ENCODE results near the gene RTN4RL1. TPM values are rescaled to one million over a fixed set of nuclear protein-coding genes. Genes with fewer than 3 reads are reported as not detected.

The RTN4RL1 gene
- total RNA-seq, 1 experiment from 2014 or later, result 0.22 TPM

DNA sequence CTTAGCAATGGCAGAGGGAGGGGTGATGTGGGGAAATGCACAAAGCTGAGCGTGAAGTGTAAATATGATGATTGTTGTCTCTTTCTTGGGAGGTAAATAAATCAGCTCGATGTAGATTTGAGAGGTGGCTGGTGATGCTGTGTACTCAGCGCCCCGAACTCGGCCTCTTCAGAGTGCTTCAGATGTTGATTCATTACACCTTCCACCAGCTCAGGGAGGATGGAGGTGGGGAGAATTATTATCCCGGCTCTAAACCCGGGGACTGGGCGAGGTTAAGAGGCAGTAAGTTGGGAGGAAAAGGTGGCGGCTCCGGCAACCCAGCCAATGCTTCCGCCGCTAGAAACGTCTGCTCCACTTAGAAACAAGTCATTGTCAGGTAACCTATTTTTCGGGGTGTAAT is 108.8 kb downstream of the RTN4RL1 start:
- no peak overlapping the region for H3K27ac ChIP-seq (ENCODE audit: insufficient read length, low read depth, low read length)
- no peak overlapping the region for H3K23ac ChIP-seq (ENCODE audit: insufficient read length, low read depth, low read length)
- TF ChIP-seq, protein P1, sequence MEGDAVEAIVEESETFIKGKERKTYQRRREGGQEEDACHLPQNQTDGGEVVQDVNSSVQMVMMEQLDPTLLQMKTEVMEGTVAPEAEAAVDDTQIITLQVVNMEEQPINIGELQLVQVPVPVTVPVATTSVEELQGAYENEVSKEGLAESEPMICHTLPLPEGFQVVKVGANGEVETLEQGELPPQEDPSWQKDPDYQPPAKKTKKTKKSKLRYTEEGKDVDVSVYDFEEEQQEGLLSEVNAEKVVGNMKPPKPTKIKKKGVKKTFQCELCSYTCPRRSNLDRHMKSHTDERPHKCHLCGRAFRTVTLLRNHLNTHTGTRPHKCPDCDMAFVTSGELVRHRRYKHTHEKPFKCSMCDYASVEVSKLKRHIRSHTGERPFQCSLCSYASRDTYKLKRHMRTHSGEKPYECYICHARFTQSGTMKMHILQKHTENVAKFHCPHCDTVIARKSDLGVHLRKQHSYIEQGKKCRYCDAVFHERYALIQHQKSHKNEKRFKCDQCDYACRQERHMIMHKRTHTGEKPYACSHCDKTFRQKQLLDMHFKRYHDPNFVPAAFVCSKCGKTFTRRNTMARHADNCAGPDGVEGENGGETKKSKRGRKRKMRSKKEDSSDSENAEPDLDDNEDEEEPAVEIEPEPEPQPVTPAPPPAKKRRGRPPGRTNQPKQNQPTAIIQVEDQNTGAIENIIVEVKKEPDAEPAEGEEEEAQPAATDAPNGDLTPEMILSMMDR (conservative IDR thresholded peaks at IDR 0.05), result no peak
- Mint-ChIP-seq H3K4me1 (peaks cover 4 to 30% of the 10 kb centered on the region in 2 experiments; a peak in 3 of 4 replicates), H3K9me3 (peaks cover 0 to 4% of the 10 kb centered on the region in 2 experiments; a peak in 1 of 5 replicates), H3K27me3 (ENCODE audit: low read depth) (peaks cover 87% of the 10 kb centered on the region), H3K36me3 (ENCODE audit: insufficient read depth in 1 of 3, low read depth in 3 of 3) (no peaks in the 10 kb centered on the region), H3K4me3 (no peak overlapping the region), H3K27ac (no peak overlapping the region)
- H4K5ac ChIP-seq (ENCODE audit: insufficient read length, low read depth, low read length), result no peak overlapping the region
- no peak overlapping the region for H2AFZ ChIP-seq (ENCODE audit: low read length)
- H3K4ac ChIP-seq (ENCODE audit: low read depth, low read length), result no peak overlapping the region
- H2BK5ac ChIP-seq (ENCODE audit: insufficient read length, low read length), result no peak overlapping the region
- DNase-seq, result no peak
- no peak overlapping the region for H3K56ac ChIP-seq (ENCODE audit: insufficient read length, low read depth, low read length)
- H3K18ac ChIP-seq (ENCODE audit: insufficient read length, low read depth, low read length), result no peak overlapping the region
- WGBS (ENCODE audit: extremely low coverage, insufficient read length, low lambda C conversion rate), result no CpG with 5 or more reads among the region's 14 CpGs
- no peaks in the 10 kb centered on the region for H4K20me1 ChIP-seq (ENCODE audit: control insufficient read depth, insufficient read depth, insufficient read length)
- H3K14ac ChIP-seq (ENCODE audit: insufficient read depth, low read length), result no peak overlapping the region
- no peaks in the 10 kb centered on the region for H3K4me1 ChIP-seq (ENCODE audit: insufficient read depth, low read length)
- H3K27me3 ChIP-seq (ENCODE audit: insufficient read depth, low read length), result peaks cover 13% of the 10 kb centered on the region; the same call in 1 of the 2 replicates
- no peak overlapping the region for H4K91ac ChIP-seq (ENCODE audit: insufficient read length, low read depth, low read length)
- no peak overlapping the region for H2BK20ac ChIP-seq (ENCODE audit: low read depth, low read length, poor library complexity, severe bottlenecking)
- H2AK5ac ChIP-seq (ENCODE audit: insufficient read length, low read length), result no peak overlapping the region
- no peaks in the 10 kb centered on the region for H3K23me2 ChIP-seq (ENCODE audit: insufficient read length, low read depth, low read length, poor library complexity, severe bottlenecking)
- no peak overlapping the region for H2BK12ac ChIP-seq (ENCODE audit: insufficient read length, low read depth, low read length)
- H3K9me3 ChIP-seq (ENCODE audit: control insufficient read depth, low read depth, low read length), result no peaks in the 10 kb centered on the region
- H3K79me2 ChIP-seq (ENCODE audit: insufficient read depth, low read length), result no peaks in the 10 kb centered on the region
- H3K9ac ChIP-seq (ENCODE audit: extremely low read depth, insufficient read length, low read length), result no peak overlapping the region
- no peaks in the 10 kb centered on the region for H3K79me1 ChIP-seq (ENCODE audit: insufficient read depth, low read depth, low read length, poor library complexity, severe bottlenecking)
- H3K4me2 ChIP-seq (ENCODE audit: insufficient read depth, insufficient read length, low read length), result no peak overlapping the region
- no peak overlapping the region for H2BK120ac ChIP-seq (ENCODE audit: low read depth, low read length, poor library complexity, severe bottlenecking)
- no peak overlapping the region for H4K8ac ChIP-seq (replicated peaks; ENCODE audit: insufficient read length, low read depth, low read length)
- H2BK15ac ChIP-seq (ENCODE audit: low read depth, low read length), result no peak overlapping the region
- H3T11ph ChIP-seq (ENCODE audit: low read length), result no peak overlapping the region

All from H9 (cell line).